Measurements from ENCODE around the gene TMEM200A.

DNA sequence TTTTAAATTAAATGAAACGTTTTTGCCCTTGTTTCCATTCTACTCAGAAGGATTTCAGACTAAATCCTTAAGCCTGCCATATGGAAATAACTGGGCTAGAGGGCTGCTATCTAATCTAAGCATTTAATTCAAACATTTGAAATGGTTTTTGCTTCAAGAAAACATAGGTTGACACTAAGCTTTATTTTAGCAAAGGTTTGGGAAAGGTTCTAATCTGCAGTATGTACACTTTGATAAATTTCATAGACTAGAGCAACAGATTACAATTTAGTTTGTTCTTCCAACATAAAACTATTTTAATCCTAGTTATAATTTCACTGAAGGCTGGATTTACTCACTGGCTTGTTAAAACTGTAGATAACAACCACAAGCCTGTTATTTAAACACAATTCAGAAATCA lies 72.1 kb downstream of the TMEM200A start:
- TF ChIP-seq, protein P1, sequence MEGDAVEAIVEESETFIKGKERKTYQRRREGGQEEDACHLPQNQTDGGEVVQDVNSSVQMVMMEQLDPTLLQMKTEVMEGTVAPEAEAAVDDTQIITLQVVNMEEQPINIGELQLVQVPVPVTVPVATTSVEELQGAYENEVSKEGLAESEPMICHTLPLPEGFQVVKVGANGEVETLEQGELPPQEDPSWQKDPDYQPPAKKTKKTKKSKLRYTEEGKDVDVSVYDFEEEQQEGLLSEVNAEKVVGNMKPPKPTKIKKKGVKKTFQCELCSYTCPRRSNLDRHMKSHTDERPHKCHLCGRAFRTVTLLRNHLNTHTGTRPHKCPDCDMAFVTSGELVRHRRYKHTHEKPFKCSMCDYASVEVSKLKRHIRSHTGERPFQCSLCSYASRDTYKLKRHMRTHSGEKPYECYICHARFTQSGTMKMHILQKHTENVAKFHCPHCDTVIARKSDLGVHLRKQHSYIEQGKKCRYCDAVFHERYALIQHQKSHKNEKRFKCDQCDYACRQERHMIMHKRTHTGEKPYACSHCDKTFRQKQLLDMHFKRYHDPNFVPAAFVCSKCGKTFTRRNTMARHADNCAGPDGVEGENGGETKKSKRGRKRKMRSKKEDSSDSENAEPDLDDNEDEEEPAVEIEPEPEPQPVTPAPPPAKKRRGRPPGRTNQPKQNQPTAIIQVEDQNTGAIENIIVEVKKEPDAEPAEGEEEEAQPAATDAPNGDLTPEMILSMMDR (IDR thresholded peaks at IDR 0.05; ENCODE audit: borderline replicate concordance, extremely low read depth, low read length, poor library complexity, severe bottlenecking) = no peak
- no peak for TF ChIP-seq EZH2 (IDR thresholded peaks at IDR 0.05; ENCODE audit: borderline replicate concordance, low read depth, low read length, severe bottlenecking)

All from DND-41 (cell line).